Psoas muscle (tissue), 8 donors: ENCODE measurements around the gene ZMYM3. TPM values are rescaled to one million over a fixed set of nuclear protein-coding genes. Genes with fewer than 3 reads are reported as not detected.

Source experiments
- ATAC-seq, 4 donors: fragments of 200-7000 bp; cut with Tn5 transposase; one replicate each; pipeline ENCODE4 v1.9.1; 2020; ENCODE audit warnings: moderate library complexity in 3 of 4, mild to moderate bottlenecking in 2 of 4
- DNase-seq, 2 donors: peaks; one replicate each; pipeline ENCODE4 v3.0.0-alpha.2; 2020
- H3K27ac ChIP-seq: fragments of 200-600 bp; one replicate; pipeline ENCODE4 v1.8.0; 2022
- H3K27me3 ChIP-seq, 3 donors: fragments of 200-600 bp in 1 of 3; one replicate each; pipeline versions ENCODE4 v1.6.1 to v1.8.0; 2013 to 2022; ENCODE audit warnings: low read length in 2 of 3, mild to moderate bottlenecking in 2 of 3, moderate library complexity in 1 of 3; ENCODE audit not compliant: insufficient read depth in 3 of 3
- H3K36me3 ChIP-seq, 2 donors: fragments of 200-600 bp in 1 of 2; one replicate each; pipeline versions ENCODE4 v1.6.1 to v1.8.0; 2013 to 2022; ENCODE audit warnings: low read depth in 1 of 2, mild to moderate bottlenecking in 1 of 2, moderate library complexity in 1 of 2; ENCODE audit not compliant: insufficient read depth in 1 of 2
- H3K4me1 ChIP-seq: fragments of 200-600 bp; one replicate; pipeline ENCODE4 v1.8.0; 2022
- H3K4me3 ChIP-seq: fragments of 200-600 bp; one replicate; pipeline ENCODE4 v1.8.0; 2022; ENCODE audit warnings: mild to moderate bottlenecking
- H3K9me3 ChIP-seq: fragments of 200-600 bp; one replicate; pipeline ENCODE4 v1.8.0; 2022
- CTCF ChIP-seq: fragments of 200-600 bp; IDR thresholded peaks from one replicate; pipeline ENCODE4 v1.8.0; 2022; ENCODE audit warnings: antibody characterized with exemption
- WGBS, 3 donors: extraction: QIAGEN DNeasy Blood & Tissue Kit; methylation state at CpG; one replicate each; pipeline versions ENCODE4 v1.1.6 to v1.1.7; 2013; 5-methylcytosine and 5-hydroxymethylcytosine counted together
- intact Hi-C, 2 donors: fragments of 100-400 bp; cut with DNase I; formaldehyde crosslinking; loops; one replicate each; pipeline versions ENCODE4 v1.11.0 to v1.14.2; 2022
- polyA plus RNA-seq, 3 donors: library from polyadenylated mRNA; stranded (reverse); fragments of 200-250 nt; gene quantifications; one replicate each; pipeline ENCODE4 v1.2.3, GENCODE V29; 2013
- total RNA-seq, 4 donors: library from RNA; stranded (reverse); fragmentation: NEBNext Ultra II Directional in 2 of 4; extraction: Animal tissue kit (Norgen Biotek cat#: 25700) in 2 of 4; gene quantifications; one replicate each; pipeline versions ENCODE4 v1.2.1 to v1.2.4, GENCODE V29; 2021 to 2023
- donor health status: healthy with polysubstance abuse.
- donor health status: DM: no; HTN: no; CAD: no; lungs with moderate emphysema.
- donor health status: Bipolar disorder and iron deficiency.
- donor health status: healthy.
- donor health status: DM: yes; HTN: yes; CAD: no.
- donor health status: DM: no; HTN: no; CAD: no.
- donor health status: DM: no; HTN: no; CAD: no.
- donor health status: DM: yes; HTN: yes; CAD: no.

ZMYM3 gene
- total and polyA plus RNA-seq, 7 donors: 2.5 to 10.6 (median 6.3) TPM

GRCh38 chrX:71199252-71200008 lies 54.5 kb downstream of the ZMYM3 start:
- no peak for DNase-seq

GRCh38 chrX:71198066-71198465 lies 55.9 kb downstream of the ZMYM3 start:
- Histone ChIP-seq H3K9me3 (no peaks in the 10 kb centered on the region), H3K4me3 (no peak overlapping the region), H3K27me3 (peaks cover 0 to 7% (median 0%) of the 10 kb centered on the region in 3 donors), H3K27ac (no peak overlapping the region), H3K36me3 (no peaks in the 10 kb centered on the region), H3K4me1 (no peaks in the 10 kb centered on the region)
- 75 to 79% (median 76%) methylated on average over 3 of the region's 3 CpGs for WGBS, 3 donors
- ATAC-seq (no peak), DNase-seq (no peak)
- intact Hi-C loops: no loop called here
- no peak for TF ChIP-seq CTCF

More at GRCh38 chrX:71199252-71200008, 54.5 kb downstream of the ZMYM3 start:
- no peak for ATAC-seq
- H3K27ac ChIP-seq: no peak overlapping the region
- intact Hi-C loops: no loop called here
- H3K4me3 ChIP-seq: no peak overlapping the region
- no peaks in the 10 kb centered on the region for H3K9me3 ChIP-seq
- peaks cover 0 to 7% (median 0%) of the 10 kb centered on the region in 3 donors for H3K27me3 ChIP-seq
- TF ChIP-seq CTCF: no peak
- 72 to 85% (median 82%) methylated on average over 7 of the region's 7 CpGs for WGBS, 3 donors
- H3K36me3 ChIP-seq: no peaks in the 10 kb centered on the region
- H3K4me1 ChIP-seq: no peaks in the 10 kb centered on the region

GRCh38 chrX:71195964-71196649 lies 57.8 kb downstream of the ZMYM3 start:
- DNase-seq (no peak), ATAC-seq (no peak)
- no peak overlapping the region for H3K4me3 ChIP-seq
- no peaks in the 10 kb centered on the region for H3K36me3 ChIP-seq
- intact Hi-C loops: no loop called here
- no peaks in the 10 kb centered on the region for H3K9me3 ChIP-seq
- TF ChIP-seq CTCF: no peak
- H3K27ac ChIP-seq: no peak overlapping the region
- 55 to 70% (median 67%) methylated on average over 4 of the region's 4 CpGs for WGBS, 3 donors
- no peaks in the 10 kb centered on the region for H3K4me1 ChIP-seq
- H3K27me3 ChIP-seq: peaks cover 0 to 7% (median 0%) of the 10 kb centered on the region in 3 donors

- no peaks in the 10 kb centered on the region for H3K36me3 ChIP-seq
- ATAC-seq: no peak
- no peaks in the 10 kb centered on the region for H3K9me3 ChIP-seq
- no peak for TF ChIP-seq CTCF
- DNase-seq: no peak
- H3K4me1 ChIP-seq: no peaks in the 10 kb centered on the region
- intact Hi-C loops: no loop called here
- H3K27ac ChIP-seq: no peak overlapping the region
- no peaks in the 10 kb centered on the region for H3K27me3 ChIP-seq
- no peak overlapping the region for H3K4me3 ChIP-seq
Observed at GRCh38 chrX:71191248-71191647, 62.7 kb downstream of the ZMYM3 start.

Other genes starting within 250 kb of the ZMYM3 start
- 10 to 100 TPM; 28.0 to 55.6 (median 39.1) TPM for gene SNX12, start 185.8 kb downstream of the ZMYM3 start, total RNA-seq
- 10 to 100 TPM; 28.0 to 46.9 (median 28.3) TPM for gene SNX12, start 185.8 kb downstream of the ZMYM3 start, polyA plus RNA-seq
- 10 to 100 TPM; 55.1 to 80.7 (median 63.5) TPM for gene FOXO4, start 158.3 kb downstream of the ZMYM3 start, total RNA-seq
- gene FOXO4, start 158.3 kb downstream of the ZMYM3 start, polyA plus RNA-seq: 10 to 100 TPM; 14.6 to 56.5 (median 31.7) TPM
- not detected for gene CXorf65, start 147.4 kb downstream of the ZMYM3 start, total RNA-seq
- not detected for gene CXorf65, start 147.4 kb downstream of the ZMYM3 start, polyA plus RNA-seq
- gene IL2RG, start 142.6 kb downstream of the ZMYM3 start, total RNA-seq: 1 to 10 TPM in 3 of 4 donors, under 1 TPM in 1; 0.93 to 1.5 (median 1.2) TPM
- gene IL2RG, start 142.6 kb downstream of the ZMYM3 start, polyA plus RNA-seq: 1 to 10 TPM; 1.2 to 2.8 (median 1.6) TPM
- 10 to 100 TPM; 20.7 to 24.8 (median 23.7) TPM for gene MED12, start 135.5 kb downstream of the ZMYM3 start, total RNA-seq
- 10 to 100 TPM in 1 of 3 donors, 1 to 10 TPM in 2; 7.1 to 12.8 (median 7.5) TPM for gene MED12, start 135.5 kb downstream of the ZMYM3 start, polyA plus RNA-seq
- under 1 TPM; 0.07 to 0.32 (median 0.15) TPM for gene NLGN3, start 109.3 kb downstream of the ZMYM3 start, total RNA-seq
- under 1 TPM; 0.04 to 0.10 (median 0.08) TPM for gene NLGN3, start 109.3 kb downstream of the ZMYM3 start, polyA plus RNA-seq
- gene GJB1, start 30.9 kb downstream of the ZMYM3 start, total RNA-seq: not detected
- gene GJB1, start 30.9 kb downstream of the ZMYM3 start, polyA plus RNA-seq: under 1 TPM in 2 of 3 donors, not detected in 1; 0.05 TPM
- gene NONO, start 29.5 kb upstream of the ZMYM3 start, total RNA-seq: 100 to 1,000 TPM; 106 to 119 (median 110) TPM
- gene NONO, start 29.5 kb upstream of the ZMYM3 start, polyA plus RNA-seq: 10 to 100 TPM; 57.9 to 97.7 (median 91.6) TPM
- gene ITGB1BP2, start 47.6 kb upstream of the ZMYM3 start, total RNA-seq: 10 to 100 TPM in 3 of 4 donors, 1 to 10 TPM in 1; 7.8 to 35.2 (median 16.7) TPM
- gene ITGB1BP2, start 47.6 kb upstream of the ZMYM3 start, polyA plus RNA-seq: 10 to 100 TPM in 2 of 3 donors, 1 to 10 TPM in 1; 4.4 to 26.8 (median 13.8) TPM
- gene TAF1, start 112.2 kb upstream of the ZMYM3 start, total RNA-seq: 10 to 100 TPM; 22.3 to 25.6 (median 24.4) TPM
- 10 to 100 TPM in 1 of 3 donors, 1 to 10 TPM in 2; 5.5 to 10.6 (median 6.4) TPM for gene TAF1, start 112.2 kb upstream of the ZMYM3 start, polyA plus RNA-seq